Vagina (tissue), 2 donors: ENCODE results near the gene TEAD1. TPM values are rescaled to one million over a fixed set of nuclear protein-coding genes. Genes with fewer than 3 reads are reported as not detected.
"Not testable (repeated sequence)": the region's sequence is repeated elsewhere in the genome, so short reads cannot be mapped to it uniquely, and the experiment has no call there.

Experiments
- DNase-seq, 2 donors: peaks; one replicate each; pipeline ENCODE4 v3.0.0-alpha.2; 2017; ENCODE audit errors: extremely low spot score in 2 of 2
- H3K27ac ChIP-seq: fragments of 200-600 bp; sonication (generic); one replicate; pipeline ENCODE4 v1.5.1; 2019
- H3K27me3 ChIP-seq: fragments of 200-600 bp; sonication (generic); one replicate; pipeline ENCODE4 v1.5.1; 2019
- H3K36me3 ChIP-seq, 2 donors: fragments of 200-600 bp; sonication (generic); one replicate each; pipeline ENCODE4 v1.5.1; 2017 to 2019
- H3K4me1 ChIP-seq: fragments of 200-600 bp; sonication (generic); one replicate; pipeline ENCODE4 v1.5.1; 2019
- H3K4me3 ChIP-seq, 2 donors: fragments of 200-600 bp; sonication (generic); 1 replicate in 1 of 2; 2 replicates in 1 of 2; pipeline ENCODE4 v1.5.1; 2016 to 2019
- H3K9me3 ChIP-seq: fragments of 200-600 bp; sonication (generic); one replicate; pipeline ENCODE4 v1.5.1; 2019
- POLR2A ChIP-seq, 2 donors: fragments of 450-650 bp; IDR thresholded peaks; one replicate each; pipeline ENCODE4 v1.6.1; 2017; ENCODE audit warnings: antibody characterized with exemption in 2 of 2, mild to moderate bottlenecking in 2 of 2, moderate library complexity in 2 of 2
- POLR2AphosphoS5 ChIP-seq, 2 donors: sonication (generic); formaldehyde crosslinking; IDR thresholded peaks; one replicate each; pipeline ENCODE4 v1.9.0; 2017; ENCODE audit warnings: antibody characterized with exemption in 2 of 2, mild to moderate bottlenecking in 2 of 2, low read depth in 1 of 2; ENCODE audit not compliant: insufficient read depth in 1 of 2
- intact Hi-C: fragments of 100-400 bp; cut with DNase I; formaldehyde crosslinking; loops from one replicate; pipeline ENCODE4 v1.15.1; 2023
- total RNA-seq: library from RNA; depleted of rRNA; stranded (reverse); fragments of >200 nt; gene quantifications from one replicate; pipeline ENCODE4 v1.2.3, GENCODE V29; 2016
- TF ChIP-seq, protein P1 (sequence below), 3 experiments: fragments of 450-650 bp in 2 of 3; fragments of 200-600 bp in 1 of 3; sonication (generic) in 1 of 3; IDR thresholded peaks; one replicate each; pipeline ENCODE4 v1.5.1; 2017 to 2019; ENCODE audit warnings: antibody characterized with exemption in 3 of 3, mild to moderate bottlenecking in 2 of 3, moderate library complexity in 2 of 3

Gene TEAD1
- total RNA-seq, 1 donor from 2014 or later: 50.3 TPM

- H3K36me3 ChIP-seq: no peaks in the 10 kb centered on the region
- TF ChIP-seq POLR2A (IDR thresholded peaks at IDR 0.05) (no peak), POLR2AphosphoS5 (IDR thresholded peaks at IDR 0.05; ENCODE audit: insufficient read depth in 1 of 2, low read depth in 1 of 2) (no peak)
- TF ChIP-seq, protein P1, sequence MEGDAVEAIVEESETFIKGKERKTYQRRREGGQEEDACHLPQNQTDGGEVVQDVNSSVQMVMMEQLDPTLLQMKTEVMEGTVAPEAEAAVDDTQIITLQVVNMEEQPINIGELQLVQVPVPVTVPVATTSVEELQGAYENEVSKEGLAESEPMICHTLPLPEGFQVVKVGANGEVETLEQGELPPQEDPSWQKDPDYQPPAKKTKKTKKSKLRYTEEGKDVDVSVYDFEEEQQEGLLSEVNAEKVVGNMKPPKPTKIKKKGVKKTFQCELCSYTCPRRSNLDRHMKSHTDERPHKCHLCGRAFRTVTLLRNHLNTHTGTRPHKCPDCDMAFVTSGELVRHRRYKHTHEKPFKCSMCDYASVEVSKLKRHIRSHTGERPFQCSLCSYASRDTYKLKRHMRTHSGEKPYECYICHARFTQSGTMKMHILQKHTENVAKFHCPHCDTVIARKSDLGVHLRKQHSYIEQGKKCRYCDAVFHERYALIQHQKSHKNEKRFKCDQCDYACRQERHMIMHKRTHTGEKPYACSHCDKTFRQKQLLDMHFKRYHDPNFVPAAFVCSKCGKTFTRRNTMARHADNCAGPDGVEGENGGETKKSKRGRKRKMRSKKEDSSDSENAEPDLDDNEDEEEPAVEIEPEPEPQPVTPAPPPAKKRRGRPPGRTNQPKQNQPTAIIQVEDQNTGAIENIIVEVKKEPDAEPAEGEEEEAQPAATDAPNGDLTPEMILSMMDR (IDR thresholded peaks at IDR 0.05): no peak
- H3K27me3 ChIP-seq: no peaks in the 10 kb centered on the region
- H3K4me3 ChIP-seq: no peak overlapping the region
- H3K27ac ChIP-seq: no peak overlapping the region
- intact Hi-C loops: no loop called here
- H3K4me1 ChIP-seq: peaks cover 51% of the 10 kb centered on the region
- no peaks in the 10 kb centered on the region for H3K9me3 ChIP-seq
- DNase-seq: no peak
These were observed 80.5 kb downstream of the TEAD1 start for GRCh38 chr11:12754582-12755234.

GRCh38 chr11:12755510-12756453, 81.6 kb downstream of the TEAD1 start:
- TF ChIP-seq POLR2AphosphoS5 (IDR thresholded peaks at IDR 0.05; ENCODE audit: insufficient read depth in 1 of 2, low read depth in 1 of 2) (no peak), POLR2A (IDR thresholded peaks at IDR 0.05) (no peak)
- TF ChIP-seq, protein P1 (IDR thresholded peaks at IDR 0.05): no peak
- Histone ChIP-seq H3K36me3 (no peaks in the 10 kb centered on the region), H3K27me3 (no peaks in the 10 kb centered on the region), H3K4me1 (peaks cover 46% of the 10 kb centered on the region), H3K4me3 (no peak overlapping the region), H3K9me3 (no peaks in the 10 kb centered on the region), H3K27ac (no peak overlapping the region)
- no peak for DNase-seq
- intact Hi-C loops: no loop called here

DNA sequence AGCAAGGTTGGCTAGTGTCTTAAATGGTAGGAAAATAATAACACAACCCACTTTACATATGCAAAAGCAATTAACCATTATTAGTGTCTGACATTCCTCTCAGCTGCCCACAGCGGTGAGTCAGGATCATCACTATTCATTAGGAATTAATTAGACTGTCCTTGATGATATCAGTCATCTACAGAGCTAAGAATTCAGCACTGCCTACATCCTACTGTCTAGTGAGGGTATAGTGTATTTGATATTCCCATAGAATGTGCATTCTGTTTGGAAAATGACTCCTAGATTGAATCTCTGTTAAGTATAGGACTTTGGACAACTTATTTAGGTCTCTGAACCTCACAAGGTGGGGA, 82.2 kb downstream of the TEAD1 start:
- Histone ChIP-seq H3K9me3 (no peaks in the 10 kb centered on the region), H3K4me1 (peaks cover 48% of the 10 kb centered on the region), H3K4me3 (no peak overlapping the region), H3K36me3 (no peaks in the 10 kb centered on the region), H3K27ac (no peak overlapping the region), H3K27me3 (no peaks in the 10 kb centered on the region)
- no peak for DNase-seq
- intact Hi-C loops: no loop called here
- TF ChIP-seq POLR2AphosphoS5 (IDR thresholded peaks at IDR 0.05; ENCODE audit: insufficient read depth in 1 of 2, low read depth in 1 of 2) (no peak), POLR2A (IDR thresholded peaks at IDR 0.05) (no peak)
- TF ChIP-seq, protein P1 (IDR thresholded peaks at IDR 0.05): no peak

DNA sequence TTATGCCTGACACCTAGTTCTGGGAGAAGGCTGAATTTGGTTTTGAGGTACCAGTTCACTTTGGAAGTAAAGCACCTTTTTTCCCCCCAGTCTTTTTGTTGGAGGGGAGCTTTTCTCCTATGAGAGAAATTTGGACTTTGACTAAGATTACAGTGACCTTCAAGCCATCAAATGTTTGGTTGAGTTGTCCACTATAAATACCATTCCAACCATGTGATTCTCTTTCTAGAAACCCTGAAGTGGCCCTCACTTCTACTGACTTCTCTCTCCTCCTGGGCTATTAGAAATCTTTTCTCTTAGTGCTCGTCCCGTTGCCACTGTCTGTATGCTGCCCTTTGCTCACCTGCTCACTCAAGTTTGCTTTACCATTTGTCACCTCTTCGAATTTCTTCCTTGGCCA, 82.6 kb downstream of the TEAD1 start:
- intact Hi-C loops: no loop called here
- Histone ChIP-seq H3K27me3 (no peaks in the 10 kb centered on the region), H3K4me1 (peaks cover 48% of the 10 kb centered on the region), H3K4me3 (no peak overlapping the region), H3K36me3 (no peaks in the 10 kb centered on the region), H3K27ac (no peak overlapping the region), H3K9me3 (no peaks in the 10 kb centered on the region)
- TF ChIP-seq POLR2A (IDR thresholded peaks at IDR 0.05) (no peak), POLR2AphosphoS5 (IDR thresholded peaks at IDR 0.05; ENCODE audit: insufficient read depth in 1 of 2, low read depth in 1 of 2) (no peak)
- TF ChIP-seq, protein P1 (IDR thresholded peaks at IDR 0.05): no peak
- no peak for DNase-seq

- Histone ChIP-seq H3K27me3 (no peaks in the 10 kb centered on the region), H3K9me3 (no peaks in the 10 kb centered on the region), H3K27ac (no peak overlapping the region), H3K36me3 (no peaks in the 10 kb centered on the region), H3K4me3 (no peak overlapping the region), H3K4me1 (peaks cover 54% of the 10 kb centered on the region)
- no peak for TF ChIP-seq POLR2A (IDR thresholded peaks at IDR 0.05)
- intact Hi-C loops: no loop called here
- DNase-seq: no peak
These were observed 83.2 kb downstream of the TEAD1 start for GRCh38 chr11:12757416-12757815.

DNA sequence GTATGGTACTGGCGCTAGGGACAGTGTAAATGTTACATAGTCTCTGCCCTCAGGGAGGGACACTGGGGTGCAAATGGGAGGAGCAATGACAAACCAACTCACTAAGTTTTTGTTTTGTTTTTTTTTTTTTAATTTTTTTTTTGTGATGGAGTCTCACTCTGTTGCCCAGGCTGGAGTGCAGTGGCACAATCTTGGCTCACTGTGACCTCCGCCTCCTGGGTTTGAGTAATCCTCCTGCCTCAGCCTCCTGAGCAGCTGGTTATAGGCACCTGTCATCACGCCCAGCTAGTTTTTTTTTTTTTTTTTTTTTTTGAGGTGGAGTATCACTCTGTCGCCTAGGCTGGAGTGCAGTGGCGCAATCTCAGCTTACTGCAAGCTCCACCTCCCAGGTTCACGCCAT, 83.9 kb downstream of the TEAD1 start:
- DNase-seq, H3K27ac ChIP-seq, H3K9me3 ChIP-seq, H3K27me3 ChIP-seq, H3K36me3 ChIP-seq, H3K4me3 ChIP-seq, intact Hi-C loops: not testable (repeated sequence)
- H3K4me1 ChIP-seq: peaks cover 55% of the 10 kb centered on the region
